Osteocyte (in vitro differentiated cells): Measurements from ENCODE around the gene MCRIP1. TPM values are rescaled to one million over a fixed set of nuclear protein-coding genes. Genes with fewer than 3 reads are reported as not detected.
A peak's percentile ranks its signal among the peaks of the same experiment; 100 is the strongest.

Source experiments
- DNase-seq: peaks from one replicate; pipeline ENCODE4 v3.0.0; 2021; ENCODE audit warnings: mixed read lengths; ENCODE audit not compliant: unreplicated experiment; ENCODE audit errors: extremely low spot score
- H3K27ac Mint-ChIP-seq: one replicate; pipeline ENCODE4 v1.8.0; 2021; ENCODE audit warnings: mild to moderate bottlenecking, mixed read lengths; ENCODE audit not compliant: unreplicated experiment
- H3K27me3 Mint-ChIP-seq: one replicate; pipeline ENCODE4 v1.8.0; 2021; ENCODE audit warnings: mixed read lengths; ENCODE audit not compliant: unreplicated experiment
- H3K36me3 Mint-ChIP-seq: one replicate; pipeline ENCODE4 v1.8.0; 2021; ENCODE audit warnings: mixed read lengths; ENCODE audit not compliant: unreplicated experiment
- H3K4me1 Mint-ChIP-seq: one replicate; pipeline ENCODE4 v1.8.0; 2021; ENCODE audit warnings: mixed read lengths; ENCODE audit not compliant: unreplicated experiment
- H3K4me3 Mint-ChIP-seq: one replicate; pipeline ENCODE4 v1.8.0; 2021; ENCODE audit warnings: mild to moderate bottlenecking, moderate library complexity, mixed read lengths; ENCODE audit not compliant: unreplicated experiment
- H3K9me3 Mint-ChIP-seq: one replicate; pipeline ENCODE4 v1.8.0; 2021; ENCODE audit warnings: mixed read lengths; ENCODE audit not compliant: unreplicated experiment
- total RNA-seq: library from RNA; stranded (reverse); gene quantifications from 2 replicates; pipeline ENCODE4 v1.2.1, GENCODE V29; 2021
- TF ChIP-seq, protein P1 (sequence below): fragments of 200-600 bp; sonication (generic); IDR thresholded peaks from 2 replicates; pipeline ENCODE4 v1.5.0; 2021; ENCODE audit warnings: antibody characterized with exemption, mild to moderate bottlenecking, moderate library complexity

MCRIP1 gene
- total RNA-seq, 1 donor from 2014 or later = 176 TPM

- no peak for DNase-seq
- H3K36me3 Mint-ChIP-seq = peaks cover 4% of the 10 kb centered on the region
- TF ChIP-seq, protein P1, sequence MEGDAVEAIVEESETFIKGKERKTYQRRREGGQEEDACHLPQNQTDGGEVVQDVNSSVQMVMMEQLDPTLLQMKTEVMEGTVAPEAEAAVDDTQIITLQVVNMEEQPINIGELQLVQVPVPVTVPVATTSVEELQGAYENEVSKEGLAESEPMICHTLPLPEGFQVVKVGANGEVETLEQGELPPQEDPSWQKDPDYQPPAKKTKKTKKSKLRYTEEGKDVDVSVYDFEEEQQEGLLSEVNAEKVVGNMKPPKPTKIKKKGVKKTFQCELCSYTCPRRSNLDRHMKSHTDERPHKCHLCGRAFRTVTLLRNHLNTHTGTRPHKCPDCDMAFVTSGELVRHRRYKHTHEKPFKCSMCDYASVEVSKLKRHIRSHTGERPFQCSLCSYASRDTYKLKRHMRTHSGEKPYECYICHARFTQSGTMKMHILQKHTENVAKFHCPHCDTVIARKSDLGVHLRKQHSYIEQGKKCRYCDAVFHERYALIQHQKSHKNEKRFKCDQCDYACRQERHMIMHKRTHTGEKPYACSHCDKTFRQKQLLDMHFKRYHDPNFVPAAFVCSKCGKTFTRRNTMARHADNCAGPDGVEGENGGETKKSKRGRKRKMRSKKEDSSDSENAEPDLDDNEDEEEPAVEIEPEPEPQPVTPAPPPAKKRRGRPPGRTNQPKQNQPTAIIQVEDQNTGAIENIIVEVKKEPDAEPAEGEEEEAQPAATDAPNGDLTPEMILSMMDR = no peak
- peak overlapping the region; percentile 85 for H3K27ac Mint-ChIP-seq
- H3K4me3 Mint-ChIP-seq = peak overlapping the region; percentile 78
- peaks cover 41% of the 10 kb centered on the region for H3K4me1 Mint-ChIP-seq
- H3K27me3 Mint-ChIP-seq = no peaks in the 10 kb centered on the region
- H3K9me3 Mint-ChIP-seq = no peaks in the 10 kb centered on the region
These were observed 35.7 kb upstream of the MCRIP1 start for GRCh38 chr17:81868674-81869220.

DNA sequence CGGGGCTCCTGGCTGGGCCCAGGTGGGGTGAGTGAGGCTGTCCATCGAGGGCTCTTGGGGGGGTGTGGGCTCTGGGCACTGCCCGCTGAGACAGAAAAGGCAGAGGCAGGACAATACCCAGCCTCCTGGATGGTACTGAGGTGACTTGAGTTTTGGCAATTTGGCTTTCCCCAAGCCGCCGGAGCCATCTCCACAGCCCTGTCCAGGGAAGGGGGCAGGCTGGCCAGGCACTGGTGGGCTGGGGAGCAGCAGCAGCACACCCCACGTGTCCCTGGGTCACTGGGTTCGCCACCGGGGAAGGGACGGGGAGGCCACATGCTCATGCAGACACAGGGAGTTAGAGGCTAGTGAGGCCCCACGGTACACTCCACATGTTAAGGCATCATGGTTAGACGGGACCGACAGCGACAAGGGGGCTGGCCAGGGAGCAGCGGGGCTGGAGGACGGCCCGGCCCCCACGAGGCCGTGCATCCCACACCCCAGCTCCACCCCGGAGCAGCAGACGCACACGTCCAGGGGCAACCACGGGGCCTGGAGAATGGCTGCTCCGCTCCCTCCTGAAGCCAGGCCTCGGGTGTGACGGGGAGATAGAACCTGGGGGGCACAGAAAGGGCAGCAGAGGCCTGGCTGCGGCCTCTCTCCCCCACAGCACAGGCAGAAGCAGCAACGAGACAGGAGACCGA lies 35.0 kb upstream of the MCRIP1 start:
- DNase-seq = no peak
- Mint-ChIP-seq H3K36me3 (peaks cover 7% of the 10 kb centered on the region), H3K27ac (peak overlapping the region; percentile 82), H3K4me3 (no peak overlapping the region), H3K9me3 (no peaks in the 10 kb centered on the region), H3K27me3 (no peaks in the 10 kb centered on the region), H3K4me1 (peaks cover 45% of the 10 kb centered on the region)
- TF ChIP-seq, protein P1 = no peak

- no peak overlapping the region for H3K4me3 Mint-ChIP-seq
- H3K9me3 Mint-ChIP-seq = no peaks in the 10 kb centered on the region
- DNase-seq = no peak
- H3K27me3 Mint-ChIP-seq = no peaks in the 10 kb centered on the region
- H3K36me3 Mint-ChIP-seq = peaks cover 10% of the 10 kb centered on the region
- TF ChIP-seq, protein P1 = no peak
- H3K27ac Mint-ChIP-seq = peak overlapping the region; percentile 82
- H3K4me1 Mint-ChIP-seq = peaks cover 46% of the 10 kb centered on the region
These were observed 34.3 kb upstream of the MCRIP1 start for GRCh38 chr17:81867170-81867990.

DNA sequence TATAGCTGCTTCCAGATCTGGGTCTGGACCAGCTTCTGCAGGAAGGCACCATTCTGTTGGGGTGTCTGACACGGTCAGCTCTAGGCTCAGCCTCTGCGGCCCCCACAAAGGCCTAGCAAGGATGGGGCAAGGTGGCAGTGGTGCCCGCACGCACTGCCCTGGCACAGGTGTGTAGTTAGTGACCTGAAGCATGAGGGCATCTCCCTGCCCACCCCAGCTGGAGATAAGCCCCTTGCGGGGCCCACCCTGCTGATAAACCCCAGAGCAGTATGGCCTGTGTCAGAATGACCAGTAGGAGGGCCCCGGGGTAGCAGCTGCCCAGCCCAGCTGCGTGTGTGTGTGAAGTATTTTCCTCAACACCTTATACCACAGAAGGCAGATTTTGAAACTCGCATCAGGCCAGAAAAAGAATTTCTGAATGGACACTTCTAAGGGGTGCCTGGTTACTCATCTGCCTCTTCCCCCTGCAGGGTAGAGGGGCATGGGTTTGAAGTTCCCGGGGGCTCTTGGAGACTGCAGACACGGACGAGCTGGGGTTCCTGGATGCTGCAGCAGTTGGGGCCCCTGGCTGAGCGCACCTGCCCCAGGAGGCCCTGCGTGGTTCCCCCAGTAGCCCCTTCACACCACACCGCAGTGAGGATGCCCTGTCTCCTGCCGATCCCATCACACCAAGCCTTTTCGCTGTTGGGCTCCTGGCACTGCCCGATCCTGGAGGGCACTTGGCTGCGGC lies 33.5 kb upstream of the MCRIP1 start:
- H3K27ac Mint-ChIP-seq = peak overlapping the region; percentile 82
- no peak for DNase-seq
- peaks cover 46% of the 10 kb centered on the region for H3K4me1 Mint-ChIP-seq
- no peaks in the 10 kb centered on the region for H3K9me3 Mint-ChIP-seq
- no peaks in the 10 kb centered on the region for H3K27me3 Mint-ChIP-seq
- TF ChIP-seq, protein P1 = no peak
- H3K36me3 Mint-ChIP-seq = peaks cover 10% of the 10 kb centered on the region
- H3K4me3 Mint-ChIP-seq = no peak overlapping the region
